Smooth muscle cell of the pulmonary artery (primary cell): ENCODE results near the gene CCDC88B. TPM values are rescaled to one million over a fixed set of nuclear protein-coding genes. Genes with fewer than 3 reads are reported as not detected.

Experiments used
- total RNA-seq: library from RNA; depleted of rRNA; stranded (reverse); fragments of >200 nt; gene quantifications from 2 replicates; pipeline ENCODE4 v1.2.3, GENCODE V29; 2014

The CCDC88B gene, protein sequence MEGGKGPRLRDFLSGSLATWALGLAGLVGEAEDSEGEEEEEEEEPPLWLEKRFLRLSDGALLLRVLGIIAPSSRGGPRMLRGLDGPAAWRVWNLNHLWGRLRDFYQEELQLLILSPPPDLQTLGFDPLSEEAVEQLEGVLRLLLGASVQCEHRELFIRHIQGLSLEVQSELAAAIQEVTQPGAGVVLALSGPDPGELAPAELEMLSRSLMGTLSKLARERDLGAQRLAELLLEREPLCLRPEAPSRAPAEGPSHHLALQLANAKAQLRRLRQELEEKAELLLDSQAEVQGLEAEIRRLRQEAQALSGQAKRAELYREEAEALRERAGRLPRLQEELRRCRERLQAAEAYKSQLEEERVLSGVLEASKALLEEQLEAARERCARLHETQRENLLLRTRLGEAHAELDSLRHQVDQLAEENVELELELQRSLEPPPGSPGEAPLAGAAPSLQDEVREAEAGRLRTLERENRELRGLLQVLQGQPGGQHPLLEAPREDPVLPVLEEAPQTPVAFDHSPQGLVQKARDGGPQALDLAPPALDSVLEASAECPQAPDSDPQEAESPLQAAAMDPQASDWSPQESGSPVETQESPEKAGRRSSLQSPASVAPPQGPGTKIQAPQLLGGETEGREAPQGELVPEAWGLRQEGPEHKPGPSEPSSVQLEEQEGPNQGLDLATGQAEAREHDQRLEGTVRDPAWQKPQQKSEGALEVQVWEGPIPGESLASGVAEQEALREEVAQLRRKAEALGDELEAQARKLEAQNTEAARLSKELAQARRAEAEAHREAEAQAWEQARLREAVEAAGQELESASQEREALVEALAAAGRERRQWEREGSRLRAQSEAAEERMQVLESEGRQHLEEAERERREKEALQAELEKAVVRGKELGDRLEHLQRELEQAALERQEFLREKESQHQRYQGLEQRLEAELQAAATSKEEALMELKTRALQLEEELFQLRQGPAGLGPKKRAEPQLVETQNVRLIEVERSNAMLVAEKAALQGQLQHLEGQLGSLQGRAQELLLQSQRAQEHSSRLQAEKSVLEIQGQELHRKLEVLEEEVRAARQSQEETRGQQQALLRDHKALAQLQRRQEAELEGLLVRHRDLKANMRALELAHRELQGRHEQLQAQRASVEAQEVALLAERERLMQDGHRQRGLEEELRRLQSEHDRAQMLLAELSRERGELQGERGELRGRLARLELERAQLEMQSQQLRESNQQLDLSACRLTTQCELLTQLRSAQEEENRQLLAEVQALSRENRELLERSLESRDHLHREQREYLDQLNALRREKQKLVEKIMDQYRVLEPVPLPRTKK (N-terminal part only)
- 0.85 and 1.2 TPM in 2 replicates for total RNA-seq

DNA sequence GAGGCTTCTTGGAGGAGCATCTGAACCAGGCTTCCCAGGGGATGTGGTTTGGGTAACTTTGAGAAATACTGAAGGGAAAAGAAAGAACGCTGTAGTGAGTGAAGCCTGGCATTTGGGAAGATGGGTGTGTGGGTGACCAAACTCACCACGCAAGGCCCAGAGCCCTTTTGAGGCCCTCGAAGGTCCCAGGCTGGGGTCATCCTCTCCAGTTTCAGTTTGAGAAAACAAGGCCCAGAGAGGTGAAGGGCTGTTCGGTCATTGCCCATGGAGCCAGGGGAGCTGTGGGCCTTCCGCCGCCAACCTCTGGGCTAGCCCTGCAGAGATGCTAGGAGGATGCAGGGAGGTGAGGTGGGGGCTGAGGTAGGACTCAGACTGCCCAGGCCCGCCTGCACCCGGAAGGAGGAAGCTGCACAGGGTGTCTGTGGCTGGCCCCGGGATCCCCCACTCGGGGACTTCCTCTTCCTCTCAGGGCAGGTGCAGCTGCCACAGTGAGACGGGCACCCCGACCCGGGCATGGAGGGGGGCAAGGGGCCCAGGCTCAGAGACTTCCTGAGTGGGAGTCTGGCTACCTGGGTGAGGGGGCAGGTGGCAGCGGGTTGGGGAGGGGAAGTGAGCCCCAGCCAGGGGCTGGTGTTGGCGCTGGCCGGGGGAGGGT is at the start of gene CCDC88B:
TSS of gene CCDC88B (plus strand) at position 451 of the 655 bp plus-strand sequence. CDS start at position 514, 63 bp downstream.

DNA sequence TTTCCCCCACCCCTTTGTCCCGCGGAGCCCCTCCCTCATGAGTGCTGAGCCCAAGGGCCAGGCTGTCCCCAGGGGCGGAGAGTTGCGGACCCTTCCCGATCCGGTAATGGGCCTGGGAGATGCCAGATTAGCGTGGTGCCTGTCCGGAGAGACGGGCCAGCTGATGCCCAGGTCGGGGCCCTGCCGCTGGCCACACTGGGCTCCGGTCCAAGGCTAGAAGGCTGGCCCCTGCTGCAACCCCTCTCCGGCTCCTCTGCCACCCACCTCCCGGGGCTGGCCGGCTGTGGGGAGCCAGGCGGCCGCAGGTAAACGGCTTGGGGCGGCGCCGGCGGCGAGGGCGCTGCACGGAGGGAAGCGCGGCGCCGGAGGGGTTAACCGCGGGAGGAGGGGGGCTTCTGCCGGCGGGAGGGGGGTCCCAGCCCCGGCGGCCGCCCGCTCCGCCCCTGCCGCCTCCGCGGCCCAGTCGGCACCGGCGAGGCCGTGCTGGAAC is 48.7 kb upstream of the CCDC88B start, which contains the start of gene KCNK4:
TSS of gene KCNK4 (plus strand) at position 41 of the 490 bp plus-strand sequence. CDS start 1,717 bp downstream, outside the sequence.

DNA sequence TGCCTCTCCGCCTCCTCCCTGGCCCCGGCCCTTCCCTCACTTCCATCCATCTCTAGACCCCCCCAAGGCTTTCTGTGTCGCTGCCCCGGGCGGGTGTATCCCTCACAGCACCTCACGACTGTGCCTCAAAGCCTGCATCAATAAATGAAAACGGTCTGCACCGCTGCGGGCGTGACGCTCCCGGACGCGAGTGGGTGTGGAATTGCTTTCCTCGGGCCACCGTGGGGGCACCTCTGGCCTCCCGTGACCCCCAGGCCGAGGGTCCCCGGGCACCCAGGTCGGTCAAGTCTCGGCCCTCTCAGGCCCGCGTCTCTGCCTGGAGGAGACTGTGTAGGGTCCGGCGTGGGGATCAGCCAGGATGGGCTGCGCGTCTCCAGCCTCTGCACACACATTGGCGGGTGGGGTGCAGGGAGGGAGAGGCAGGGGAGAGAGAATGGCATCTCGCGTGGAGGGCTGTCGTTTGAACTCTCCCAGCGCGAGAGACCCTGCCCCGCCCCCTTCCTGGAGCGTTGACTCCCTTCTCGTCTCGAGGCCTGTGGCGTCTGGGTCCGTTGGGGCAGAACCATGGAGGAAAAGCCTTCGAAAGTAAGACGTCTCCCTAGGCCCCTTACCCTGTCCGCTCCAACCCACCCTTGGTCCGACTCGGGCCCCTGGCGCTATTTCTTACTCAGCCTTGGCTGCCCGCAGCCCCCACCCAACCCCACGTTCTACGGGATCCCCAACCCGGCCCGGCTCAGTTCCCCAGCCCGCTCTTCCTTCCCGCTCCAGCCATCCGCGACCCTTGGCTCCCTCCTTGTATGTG is 40.0 kb upstream of the CCDC88B start, which contains the start of gene CATSPERZ:
TSS of gene CATSPERZ (plus strand) at position 512 of the 802 bp plus-strand sequence. CDS start at position 565, 53 bp downstream.

DNA sequence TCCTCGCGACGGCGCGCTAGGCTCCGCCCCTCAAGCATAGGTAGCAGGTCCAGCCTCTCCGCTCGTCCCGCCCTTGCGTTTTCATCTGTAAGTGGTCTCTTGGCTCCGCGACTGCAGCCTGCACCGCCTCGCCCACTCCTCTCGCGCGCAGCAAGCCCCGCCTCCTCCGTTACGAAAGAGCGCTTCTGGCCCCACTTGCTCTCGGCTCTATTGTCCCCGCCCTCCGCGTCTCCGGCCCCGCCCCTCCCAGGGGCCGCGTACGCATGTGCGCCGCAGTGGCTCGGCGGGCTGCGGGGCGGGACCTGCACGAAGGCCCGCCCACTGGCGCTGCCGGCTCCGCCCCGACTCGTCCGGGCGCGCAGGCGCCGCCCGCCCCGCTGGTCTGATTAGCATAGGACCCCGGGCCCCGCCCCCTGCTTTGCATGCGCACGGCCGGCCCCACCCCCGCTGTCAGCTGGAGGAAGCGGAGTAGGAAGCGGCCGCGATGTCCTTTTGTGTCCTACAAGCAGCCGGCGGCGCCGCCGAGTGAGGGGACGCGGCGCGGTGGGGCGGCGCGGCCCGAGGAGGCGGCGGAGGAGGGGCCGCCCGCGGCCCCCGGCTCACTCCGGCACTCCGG is 34.8 kb upstream of the CCDC88B start, which contains the start of gene ESRRA:
TSS of gene ESRRA (plus strand) at position 450 of the 616 bp plus-strand sequence. CDS start 1,656 bp downstream, outside the sequence.

DNA sequence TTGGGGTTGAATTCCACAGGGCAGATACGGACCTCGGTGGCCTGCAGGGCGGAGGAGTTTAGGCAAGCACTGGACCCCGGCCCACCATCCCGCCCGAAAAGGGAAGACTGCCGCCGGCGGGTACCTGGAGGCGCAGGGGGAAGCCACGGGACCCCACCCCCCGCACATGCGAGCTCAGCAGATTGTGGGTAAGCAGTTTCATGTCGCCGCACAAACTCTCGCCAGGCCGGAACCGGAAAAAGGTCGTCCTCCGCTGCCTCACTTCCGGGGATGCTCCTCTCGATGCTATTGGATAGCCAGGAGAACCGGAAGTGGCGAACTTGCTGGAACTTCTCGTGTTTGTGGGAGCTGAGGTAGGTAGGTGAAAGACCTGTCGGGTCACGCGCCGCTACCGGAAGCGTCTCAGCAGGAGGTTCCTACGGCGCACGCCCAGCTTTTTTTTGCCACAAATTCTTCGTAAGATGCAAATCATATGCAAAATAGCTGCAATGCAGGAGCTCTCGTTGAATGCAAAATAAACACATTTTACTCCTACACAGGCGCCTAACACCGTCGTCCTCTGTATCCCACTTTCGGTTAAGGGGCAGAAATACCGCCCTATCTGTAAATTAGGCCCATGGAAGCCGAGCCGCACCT is 22.6 kb upstream of the CCDC88B start, which contains the start of gene TRMT112:
TSS of gene TRMT112 (minus strand) at position 235 of the 636 bp plus-strand sequence. CDS start at position 202, 33 bp downstream.

DNA sequence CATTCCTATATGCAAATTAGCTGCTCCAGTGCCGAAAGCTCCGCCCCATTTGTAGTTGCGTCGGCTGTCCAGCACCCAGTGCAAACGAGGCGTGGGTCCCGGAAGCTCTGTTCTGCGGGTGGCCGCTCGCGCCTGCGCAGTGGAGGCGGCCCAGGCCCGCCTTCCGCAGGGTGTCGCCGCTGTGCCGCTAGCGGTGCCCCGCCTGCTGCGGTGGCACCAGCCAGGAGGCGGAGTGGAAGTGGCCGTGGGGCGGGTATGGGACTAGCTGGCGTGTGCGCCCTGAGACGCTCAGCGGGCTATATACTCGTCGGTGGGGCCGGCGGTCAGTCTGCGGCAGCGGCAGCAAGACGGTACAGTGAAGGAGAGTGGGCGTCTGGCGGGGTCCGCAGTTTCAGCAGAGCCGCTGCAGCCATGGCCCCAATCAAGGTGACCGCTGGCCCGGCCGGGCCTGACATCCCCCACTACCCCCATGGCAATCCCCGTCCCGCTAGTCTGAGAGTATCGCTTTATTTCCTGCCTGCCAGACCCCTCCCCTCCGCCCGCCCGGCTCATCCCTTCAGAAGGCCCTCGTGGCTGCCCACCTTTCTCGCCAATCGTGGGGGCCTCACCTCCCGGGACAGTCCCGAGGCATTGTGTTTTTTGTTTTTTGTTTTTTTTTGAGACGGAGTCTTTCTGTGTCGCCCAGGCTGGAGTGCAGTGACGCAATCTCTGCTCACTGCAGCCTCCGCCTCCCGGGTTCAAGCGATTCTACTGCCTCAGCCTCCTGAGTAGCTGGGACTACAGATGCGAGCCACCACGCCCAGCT is 21.8 kb upstream of the CCDC88B start, which contains the start of gene PRDX5:
TSS of gene PRDX5 (plus strand) at position 161 of the 805 bp plus-strand sequence. CDS start at position 256, 95 bp downstream.

DNA sequence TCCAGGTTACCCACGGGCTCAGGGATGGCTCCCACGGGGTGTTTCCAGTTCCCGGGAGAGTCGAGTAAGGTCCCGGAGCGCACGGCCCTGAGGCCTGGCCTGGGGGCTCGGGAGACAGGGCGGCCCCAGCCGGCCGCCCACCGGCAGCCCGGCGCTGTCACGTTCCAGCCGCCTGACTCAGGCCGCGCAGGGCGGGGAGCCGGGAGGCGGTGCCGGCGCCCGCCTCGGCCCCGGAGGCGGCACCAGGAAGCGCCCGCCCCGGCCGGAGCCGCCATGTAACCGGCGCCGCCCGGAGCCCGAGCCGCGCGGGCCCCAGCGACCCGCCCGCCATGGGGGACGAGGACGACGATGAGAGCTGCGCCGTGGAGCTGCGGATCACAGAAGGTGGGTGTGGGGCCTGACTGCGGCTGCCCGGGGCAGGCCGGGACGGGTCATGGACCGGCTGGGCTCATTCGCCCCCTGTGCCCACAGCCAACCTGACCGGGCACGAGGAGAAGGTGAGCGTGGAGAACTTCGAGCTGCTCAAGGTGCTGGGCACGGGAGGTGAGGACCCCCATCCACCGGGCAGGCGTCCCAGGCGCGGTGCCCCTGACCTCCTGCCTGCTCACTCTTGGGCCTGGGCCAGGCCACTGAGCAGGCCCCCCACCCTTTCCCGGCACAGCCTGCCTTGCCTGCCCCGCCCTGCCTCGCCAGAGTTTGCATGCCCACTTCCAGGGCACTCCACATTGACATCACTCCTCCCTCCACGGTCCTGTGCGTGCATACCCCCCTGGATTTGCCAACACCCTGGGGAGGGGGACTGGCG is 19.1 kb downstream of the CCDC88B start, which contains the start of gene RPS6KA4:
TSS of gene RPS6KA4 (plus strand) at position 256 of the 805 bp plus-strand sequence. CDS start at position 330, 74 bp downstream.

Other genes starting within 250 kb of the CCDC88B start
- 12.6 and 19.2 TPM in 2 replicates for gene MACROD1, start 174.1 kb upstream of the CCDC88B start, total RNA-seq
- gene STIP1, start 154.0 kb upstream of the CCDC88B start, total RNA-seq = 111 and 134 TPM in 2 replicates
- gene FERMT3, start 133.5 kb upstream of the CCDC88B start, total RNA-seq = 4.1 and 21.1 TPM in 2 replicates
- gene TRPT1, start 114.0 kb upstream of the CCDC88B start, total RNA-seq = 26.2 and 30.4 TPM in 2 replicates
- gene NUDT22, start 113.9 kb upstream of the CCDC88B start, total RNA-seq = 46.1 and 50.8 TPM in 2 replicates
- 13.2 and 14.5 TPM in 2 replicates for gene DNAJC4, start 109.7 kb upstream of the CCDC88B start, total RNA-seq
- 54.3 and 83.2 TPM in 2 replicates for gene VEGFB, start 105.6 kb upstream of the CCDC88B start, total RNA-seq
- gene FKBP2, start 99.1 kb upstream of the CCDC88B start, total RNA-seq = 80.7 and 81.8 TPM in 2 replicates
- 144 and 186 TPM in 2 replicates for gene PPP1R14B, start 93.3 kb upstream of the CCDC88B start, total RNA-seq
- 39.9 and 51.0 TPM in 2 replicates for gene PLCB3, start 88.7 kb upstream of the CCDC88B start, total RNA-seq
- 52.2 and 56.6 TPM in 2 replicates for gene BAD, start 55.5 kb upstream of the CCDC88B start, total RNA-seq
- gene GPR137, start 54.4 kb upstream of the CCDC88B start, total RNA-seq = 14.8 and 15.1 TPM in 2 replicates
- gene KCNK4, start 48.9 kb upstream of the CCDC88B start, total RNA-seq = 0.13 and 0.20 TPM in 2 replicates
- gene CATSPERZ, start 39.8 kb upstream of the CCDC88B start, total RNA-seq = not detected in 2 replicates
- 26.0 and 31.1 TPM in 2 replicates for gene ESRRA, start 34.7 kb upstream of the CCDC88B start, total RNA-seq
- gene TRMT112, start 22.6 kb upstream of the CCDC88B start, total RNA-seq = 150 and 180 TPM in 2 replicates
- 148 and 174 TPM in 2 replicates for gene PRDX5, start 22.1 kb upstream of the CCDC88B start, total RNA-seq
- 37.9 and 52.5 TPM in 2 replicates for gene RPS6KA4, start 19.0 kb downstream of the CCDC88B start, total RNA-seq
- gene SLC22A11, start 215.7 kb downstream of the CCDC88B start, total RNA-seq = not detected in 2 replicates